ENCODE results near the gene CSNK1D.

Gene CSNK1D

DNA sequence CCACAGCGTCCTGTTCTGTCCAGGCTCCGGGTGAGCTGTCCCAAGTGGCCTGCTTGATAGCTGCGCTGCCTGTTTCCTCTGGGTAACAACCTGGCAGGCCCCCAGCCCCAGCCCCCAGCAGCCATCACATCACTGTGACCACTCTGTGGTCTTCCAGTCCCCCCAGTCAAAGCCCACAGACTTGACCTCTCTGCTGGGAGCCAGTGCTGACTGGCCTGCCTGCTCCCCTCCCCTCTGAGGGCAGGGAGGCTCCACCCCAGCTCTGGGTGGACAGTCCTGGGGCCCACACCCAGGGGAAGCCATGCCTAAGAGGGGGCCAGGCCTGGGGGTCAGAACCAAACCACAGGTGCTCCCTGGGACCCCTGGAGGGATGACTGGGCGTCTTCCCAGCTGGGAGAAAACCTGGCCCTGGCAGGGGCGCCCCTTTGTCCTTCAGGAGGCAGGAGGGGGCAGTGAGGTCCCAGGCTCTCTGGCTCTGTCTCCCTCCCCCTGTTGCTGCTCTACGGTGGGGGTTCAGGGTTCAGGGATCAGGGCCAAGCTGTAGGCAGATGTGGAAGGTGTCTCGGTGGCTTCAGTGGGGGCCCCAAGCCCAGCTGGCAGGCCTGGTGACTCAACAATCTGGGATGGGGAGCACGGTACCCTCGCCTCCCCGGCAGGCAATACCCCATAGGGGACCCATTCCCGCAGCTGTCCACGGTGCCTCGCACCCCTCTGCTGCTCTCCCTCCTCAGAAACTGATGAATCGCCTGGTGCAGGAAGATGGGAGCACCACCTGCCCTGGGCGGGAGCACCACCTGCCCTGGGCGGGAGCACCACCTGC, 46.5 kb downstream of the CSNK1D start:
- DNase-seq (ENCODE audit: low read depth), result no peak
- no peak overlapping the region for H3K4me3 ChIP-seq (ENCODE audit: low read depth, low read length)
- TF ChIP-seq, protein P1, sequence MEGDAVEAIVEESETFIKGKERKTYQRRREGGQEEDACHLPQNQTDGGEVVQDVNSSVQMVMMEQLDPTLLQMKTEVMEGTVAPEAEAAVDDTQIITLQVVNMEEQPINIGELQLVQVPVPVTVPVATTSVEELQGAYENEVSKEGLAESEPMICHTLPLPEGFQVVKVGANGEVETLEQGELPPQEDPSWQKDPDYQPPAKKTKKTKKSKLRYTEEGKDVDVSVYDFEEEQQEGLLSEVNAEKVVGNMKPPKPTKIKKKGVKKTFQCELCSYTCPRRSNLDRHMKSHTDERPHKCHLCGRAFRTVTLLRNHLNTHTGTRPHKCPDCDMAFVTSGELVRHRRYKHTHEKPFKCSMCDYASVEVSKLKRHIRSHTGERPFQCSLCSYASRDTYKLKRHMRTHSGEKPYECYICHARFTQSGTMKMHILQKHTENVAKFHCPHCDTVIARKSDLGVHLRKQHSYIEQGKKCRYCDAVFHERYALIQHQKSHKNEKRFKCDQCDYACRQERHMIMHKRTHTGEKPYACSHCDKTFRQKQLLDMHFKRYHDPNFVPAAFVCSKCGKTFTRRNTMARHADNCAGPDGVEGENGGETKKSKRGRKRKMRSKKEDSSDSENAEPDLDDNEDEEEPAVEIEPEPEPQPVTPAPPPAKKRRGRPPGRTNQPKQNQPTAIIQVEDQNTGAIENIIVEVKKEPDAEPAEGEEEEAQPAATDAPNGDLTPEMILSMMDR (IDR thresholded peaks at IDR 0.05; ENCODE audit: insufficient read depth, low read depth, low read length, missing control alignments), result no peak

DNA sequence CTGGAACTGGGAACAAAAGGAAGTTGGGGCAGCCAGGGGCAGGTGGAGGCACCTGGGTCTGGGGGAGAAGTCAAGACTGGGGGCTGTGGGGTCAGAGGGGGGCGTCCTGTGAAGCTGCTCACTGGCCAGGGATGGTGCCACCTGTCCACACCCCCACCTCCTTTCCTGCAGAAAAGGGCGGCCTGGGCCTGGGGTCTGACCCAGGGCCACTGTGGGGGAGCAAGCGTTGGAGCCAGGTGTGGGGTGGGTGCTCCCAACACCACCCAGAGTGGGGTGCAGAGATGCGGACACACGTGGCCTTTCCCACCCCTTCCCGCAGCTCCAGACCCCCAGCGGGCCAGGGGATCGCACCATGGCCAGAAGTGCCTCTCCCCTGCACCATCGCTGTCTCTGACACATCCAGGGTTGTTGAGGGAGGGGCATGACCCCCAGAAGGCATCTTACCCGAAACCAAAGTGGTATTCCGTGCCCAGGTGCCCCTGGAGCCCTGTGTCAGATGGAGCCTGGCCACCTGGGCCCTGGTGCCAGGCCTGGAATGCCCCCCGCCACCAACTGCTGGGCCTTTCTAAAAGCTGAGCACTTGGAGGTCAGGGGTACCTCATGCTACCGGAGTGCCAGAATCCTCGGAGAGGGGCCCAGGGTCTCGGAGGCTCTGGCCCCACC, 47.2 kb downstream of the CSNK1D start:
- TF ChIP-seq, protein P1 (IDR thresholded peaks at IDR 0.05; ENCODE audit: insufficient read depth, low read depth, low read length, missing control alignments), result no peak
- no peak for DNase-seq (ENCODE audit: low read depth)
- H3K4me3 ChIP-seq (ENCODE audit: low read depth, low read length), result no peak overlapping the region

DNA sequence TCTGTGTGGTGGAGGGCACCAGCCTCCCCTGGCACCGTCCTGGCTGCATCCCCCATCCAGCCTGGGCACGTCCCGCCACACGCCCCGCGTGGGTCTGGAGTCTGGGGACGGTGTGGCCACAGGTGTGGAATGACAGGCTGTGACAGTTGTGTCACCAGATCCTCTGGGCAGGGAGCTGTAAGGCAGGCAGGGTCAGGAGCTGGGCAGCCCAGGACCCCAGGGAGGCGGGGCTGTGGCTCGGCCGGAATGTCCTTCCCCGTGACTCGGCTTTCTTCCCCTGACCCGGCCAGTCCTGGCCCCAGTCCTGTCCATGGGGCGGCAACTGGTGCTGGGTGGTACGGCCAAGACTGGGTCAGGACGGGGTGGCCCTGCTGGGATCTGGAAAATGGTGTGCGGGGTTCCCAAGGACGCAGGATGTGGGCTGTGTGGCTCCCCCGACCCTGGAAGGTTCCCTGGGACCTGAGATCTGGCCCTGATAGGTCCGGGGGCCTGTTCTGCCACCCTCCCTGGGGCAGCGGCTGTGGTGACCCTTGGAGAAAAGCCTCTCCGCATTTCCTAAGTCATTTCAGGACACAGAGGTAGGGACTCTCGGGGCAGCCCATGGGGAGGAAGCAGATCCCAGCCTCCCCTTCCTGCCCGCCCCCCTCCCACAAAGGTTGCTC, 48.0 kb downstream of the CSNK1D start:
- no peak overlapping the region for H3K4me3 ChIP-seq (ENCODE audit: low read depth, low read length)
- TF ChIP-seq, protein P1 (IDR thresholded peaks at IDR 0.05; ENCODE audit: insufficient read depth, low read depth, low read length, missing control alignments), result no peak
- DNase-seq (ENCODE audit: low read depth), result no peak

DNA sequence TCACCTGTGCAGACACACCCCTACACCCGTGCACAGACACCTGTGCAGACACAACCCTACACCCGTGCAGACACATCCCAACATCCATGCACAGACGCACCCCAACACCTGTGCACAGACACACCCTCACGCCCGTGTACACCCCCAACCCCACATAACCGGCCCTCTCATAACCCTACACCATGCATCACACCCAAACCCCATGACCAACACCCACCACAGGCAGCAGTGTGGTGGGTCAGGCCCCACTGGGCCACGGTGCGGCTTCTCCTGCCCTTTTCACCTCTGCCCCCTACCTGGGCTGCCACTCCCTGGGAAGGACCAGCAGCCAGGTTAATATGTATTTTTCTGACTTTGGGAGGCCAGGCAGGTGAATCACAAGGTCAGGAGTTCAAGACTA, 48.8 kb downstream of the CSNK1D start:
- H3K4me3 ChIP-seq (ENCODE audit: low read depth, low read length), result no peak overlapping the region
- no peak for DNase-seq (ENCODE audit: low read depth)
- TF ChIP-seq, protein P1 (IDR thresholded peaks at IDR 0.05; ENCODE audit: insufficient read depth, low read depth, low read length, missing control alignments), result no peak

DNA sequence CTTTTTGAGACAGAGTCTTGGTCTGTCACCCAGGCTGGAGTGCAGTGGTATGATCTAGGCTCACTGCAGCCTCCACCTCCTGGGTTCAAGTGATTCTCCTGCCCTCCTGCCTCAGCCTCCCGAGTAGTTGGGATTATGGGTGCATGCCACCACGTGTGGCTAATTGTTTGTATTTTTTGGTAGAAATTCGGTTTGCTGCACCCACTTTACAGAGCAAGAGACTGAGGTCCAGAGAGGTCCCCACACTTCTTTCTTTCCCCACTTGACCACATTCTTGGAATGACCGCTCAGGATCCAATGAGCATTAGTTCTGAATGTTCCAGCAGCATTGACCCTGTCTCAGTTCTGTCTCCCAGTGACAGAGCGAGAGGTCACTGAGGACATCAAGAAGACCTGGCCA, 50.0 kb downstream of the CSNK1D start:
- H3K4me3 ChIP-seq (ENCODE audit: low read depth, low read length), result no peak overlapping the region
- no peak for DNase-seq (ENCODE audit: low read depth)
- TF ChIP-seq, protein P1 (IDR thresholded peaks at IDR 0.05; ENCODE audit: insufficient read depth, low read depth, low read length, missing control alignments), result no peak

DNA sequence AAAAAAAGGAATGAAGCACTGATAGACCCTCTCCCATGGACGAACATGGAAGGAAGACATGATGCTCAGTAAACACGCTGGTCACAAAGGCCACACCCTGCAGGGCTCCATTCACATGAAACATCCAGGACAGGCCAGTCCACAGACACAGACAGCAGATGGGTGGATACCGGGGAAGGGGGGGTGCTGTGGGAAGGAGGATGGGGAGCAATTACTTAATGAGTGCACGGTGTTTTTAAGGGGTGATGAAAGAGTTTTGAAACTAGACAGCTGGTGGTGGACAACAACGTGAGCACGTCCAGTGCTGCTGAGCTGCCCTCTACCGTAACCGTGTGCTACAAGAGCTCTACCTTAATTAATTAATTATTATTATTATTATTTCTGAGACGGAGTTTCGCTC, 50.7 kb downstream of the CSNK1D start:
- no peak for DNase-seq (ENCODE audit: low read depth)
- TF ChIP-seq, protein P1 (IDR thresholded peaks at IDR 0.05; ENCODE audit: insufficient read depth, low read depth, low read length, missing control alignments), result no peak
- H3K4me3 ChIP-seq (ENCODE audit: low read depth, low read length), result no peak overlapping the region

All from GM12865 (cell line).